H9 (cell line): ENCODE results near the gene KIF26A. TPM values are rescaled to one million over a fixed set of nuclear protein-coding genes. Genes with fewer than 3 reads are reported as not detected.

ENCODE experiments used
- DNase-seq: peaks from one replicate; pipeline ENCODE4 v3.0.0-alpha.2; 2017
- H2AFZ ChIP-seq: one replicate; pipeline ENCODE4 v1.6.1; 2013; ENCODE audit warnings: mild to moderate bottlenecking, low read length, control low read depth, moderate library complexity
- H2AK5ac ChIP-seq: 2 replicates; pipeline ENCODE4 v1.6.1; 2013; ENCODE audit warnings: low read length, control low read depth, mixed read lengths; ENCODE audit not compliant: insufficient read length
- H2BK120ac ChIP-seq: one replicate; pipeline ENCODE4 v1.6.1; 2013; ENCODE audit warnings: low read depth, mild to moderate bottlenecking, low read length, control low read depth, inconsistent platforms; ENCODE audit not compliant: poor library complexity, severe bottlenecking
- H2BK12ac ChIP-seq: 2 replicates; pipeline ENCODE4 v1.6.1; 2013; ENCODE audit warnings: low read length, control low read depth, mixed read lengths, low read depth; ENCODE audit not compliant: insufficient read length
- H2BK15ac ChIP-seq: 2 replicates; pipeline ENCODE4 v1.6.1; 2013; ENCODE audit warnings: low read depth, low read length, control low read depth
- H2BK20ac ChIP-seq: one replicate; pipeline ENCODE4 v1.6.1; 2013; ENCODE audit warnings: low read depth, mild to moderate bottlenecking, low read length, control low read depth, inconsistent platforms; ENCODE audit not compliant: poor library complexity, severe bottlenecking
- H2BK5ac ChIP-seq: 2 replicates; pipeline ENCODE4 v1.6.1; 2013; ENCODE audit warnings: low read length, control low read depth, mixed read lengths; ENCODE audit not compliant: insufficient read length
- H3K14ac ChIP-seq: 2 replicates; pipeline ENCODE4 v1.6.1; 2013; ENCODE audit warnings: low read length, control low read depth; ENCODE audit not compliant: insufficient read depth
- H3K18ac ChIP-seq: 2 replicates; pipeline ENCODE4 v1.6.1; 2013; ENCODE audit warnings: low read depth, mild to moderate bottlenecking, mixed read lengths, low read length, control low read depth; ENCODE audit not compliant: insufficient read length
- H3K23ac ChIP-seq: 2 replicates; pipeline ENCODE4 v1.6.1; 2013; ENCODE audit warnings: low read length, control low read depth, mixed read lengths, low read depth; ENCODE audit not compliant: insufficient read length
- H3K23me2 ChIP-seq: 2 replicates; pipeline ENCODE4 v1.6.1; 2013; ENCODE audit warnings: low read depth, mild to moderate bottlenecking, mixed read lengths, low read length, control low read depth; ENCODE audit not compliant: insufficient read length, poor library complexity, severe bottlenecking
- H3K27ac ChIP-seq: 2 replicates; pipeline ENCODE4 v1.5.1; 2013; ENCODE audit warnings: low read length, control low read depth, mixed read lengths, low read depth; ENCODE audit not compliant: insufficient read length
- H3K27me3 ChIP-seq: 2 replicates; pipeline ENCODE4 v1.6.1; 2013; ENCODE audit warnings: low read length, control low read depth, inconsistent platforms; ENCODE audit not compliant: insufficient read depth
- H3K4ac ChIP-seq: 2 replicates; pipeline ENCODE4 v1.6.1; 2013; ENCODE audit warnings: low read depth, mild to moderate bottlenecking, control low read depth, inconsistent platforms, low read length, moderate library complexity
- H3K4me1 ChIP-seq: 2 replicates; pipeline ENCODE4 v1.6.1; 2013; ENCODE audit warnings: low read length, control low read depth, inconsistent platforms; ENCODE audit not compliant: insufficient read depth
- H3K4me2 ChIP-seq: 2 replicates; pipeline ENCODE4 v1.6.1; 2013; ENCODE audit warnings: low read length, control low read depth, mixed read lengths; ENCODE audit not compliant: insufficient read length, insufficient read depth
- H3K56ac ChIP-seq: 2 replicates; pipeline ENCODE4 v1.6.1; 2013; ENCODE audit warnings: low read depth, mild to moderate bottlenecking, mixed read lengths, low read length, control low read depth; ENCODE audit not compliant: insufficient read length
- H3K79me1 ChIP-seq: 2 replicates; pipeline ENCODE4 v1.6.1; 2013; ENCODE audit warnings: low read depth, mild to moderate bottlenecking, moderate library complexity, low read length, control low read depth, inconsistent platforms; ENCODE audit not compliant: insufficient read depth, poor library complexity, severe bottlenecking
- H3K79me2 ChIP-seq: 2 replicates; pipeline ENCODE4 v1.6.1; 2013; ENCODE audit warnings: low read length, control low read depth, inconsistent platforms; ENCODE audit not compliant: insufficient read depth
- H3K9ac ChIP-seq: 2 replicates; pipeline ENCODE4 v1.6.1; 2013; ENCODE audit warnings: low read length, control low read depth, mixed read lengths; ENCODE audit not compliant: insufficient read length; ENCODE audit errors: extremely low read depth
- H3K9me3 ChIP-seq: one replicate; pipeline ENCODE4 v1.6.1; 2013; ENCODE audit warnings: low read depth, low read length, inconsistent platforms; ENCODE audit not compliant: control insufficient read depth
- H3T11ph ChIP-seq: one replicate; pipeline ENCODE4 v1.6.1; 2013; ENCODE audit warnings: mild to moderate bottlenecking, low read length, control low read depth, inconsistent platforms
- H4K20me1 ChIP-seq: one replicate; pipeline ENCODE4 v1.6.1; 2013; ENCODE audit not compliant: control insufficient read depth, insufficient read length, insufficient read depth
- H4K5ac ChIP-seq: 2 replicates; pipeline ENCODE4 v1.6.1; 2013; ENCODE audit warnings: low read depth, mild to moderate bottlenecking, mixed read lengths, low read length, control low read depth; ENCODE audit not compliant: insufficient read length
- H4K8ac ChIP-seq: replicated peaks from 2 replicates; pipeline ENCODE4 v1.6.1; 2013; ENCODE audit warnings: low read length, control low read depth, mixed read lengths, low read depth; ENCODE audit not compliant: insufficient read length
- H4K91ac ChIP-seq: 2 replicates; pipeline ENCODE4 v1.6.1; 2013; ENCODE audit warnings: low read depth, mild to moderate bottlenecking, moderate library complexity, mixed read lengths, low read length, control low read depth; ENCODE audit not compliant: insufficient read length
- H3K27ac Mint-ChIP-seq, 3 experiments: 2 replicates in 2 of 3; 3 replicates in 1 of 3; pipeline ENCODE4 v1.8.0; 2020 to 2021; ENCODE audit warnings: mixed read lengths in 3 of 3, mild to moderate bottlenecking in 1 of 3, moderate library complexity in 1 of 3
- H3K27me3 Mint-ChIP-seq: 2 replicates; pipeline ENCODE4 v1.8.0; 2021; ENCODE audit warnings: low read depth, mild to moderate bottlenecking, moderate library complexity, mixed read lengths
- H3K36me3 Mint-ChIP-seq, 3 experiments: 2 replicates in 2 of 3; 3 replicates in 1 of 3; pipeline ENCODE4 v1.8.0; 2020 to 2021; ENCODE audit warnings: low read depth in 3 of 3, mixed read lengths in 3 of 3; ENCODE audit not compliant: insufficient read depth in 1 of 3
- H3K4me1 Mint-ChIP-seq, 2 experiments: 2 replicates each; pipeline ENCODE4 v1.8.0; 2020; ENCODE audit warnings: mixed read lengths in 2 of 2
- H3K4me3 Mint-ChIP-seq, 2 experiments: 2 replicates in 1 of 2; 3 replicates in 1 of 2; pipeline ENCODE4 v1.8.0; 2020 to 2021; ENCODE audit warnings: mild to moderate bottlenecking in 2 of 2, mixed read lengths in 2 of 2, moderate library complexity in 1 of 2
- H3K9me3 Mint-ChIP-seq, 2 experiments: 2 replicates in 1 of 2; 3 replicates in 1 of 2; pipeline ENCODE4 v1.8.0; 2020; ENCODE audit warnings: mild to moderate bottlenecking in 2 of 2, mixed read lengths in 2 of 2, moderate library complexity in 1 of 2
- WGBS: extraction: QIAGEN DNeasy Blood & Tissue Kit; methylation state at CpG from one replicate; pipeline ENCODE4 v1.1.7; 2013; ENCODE audit warnings: missing lambda C conversion rate, low lambda C conversion rate, mixed read lengths; ENCODE audit not compliant: insufficient read length; ENCODE audit errors: extremely low coverage; 5-methylcytosine and 5-hydroxymethylcytosine counted together
- total RNA-seq: library from RNA; stranded (reverse); gene quantifications from 2 replicates; pipeline ENCODE4 v1.2.1, GENCODE V29; 2021
- TF ChIP-seq, protein P1 (sequence below): fragments of 200-600 bp; sonication (generic); conservative IDR thresholded peaks from 3 replicates; pipeline ENCODE4 v1.8.0; 2021; ENCODE audit warnings: antibody characterized with exemption, mild to moderate bottlenecking

KIF26A gene
- total RNA-seq, 1 experiment from 2014 or later, result 44.2 TPM

DNA sequence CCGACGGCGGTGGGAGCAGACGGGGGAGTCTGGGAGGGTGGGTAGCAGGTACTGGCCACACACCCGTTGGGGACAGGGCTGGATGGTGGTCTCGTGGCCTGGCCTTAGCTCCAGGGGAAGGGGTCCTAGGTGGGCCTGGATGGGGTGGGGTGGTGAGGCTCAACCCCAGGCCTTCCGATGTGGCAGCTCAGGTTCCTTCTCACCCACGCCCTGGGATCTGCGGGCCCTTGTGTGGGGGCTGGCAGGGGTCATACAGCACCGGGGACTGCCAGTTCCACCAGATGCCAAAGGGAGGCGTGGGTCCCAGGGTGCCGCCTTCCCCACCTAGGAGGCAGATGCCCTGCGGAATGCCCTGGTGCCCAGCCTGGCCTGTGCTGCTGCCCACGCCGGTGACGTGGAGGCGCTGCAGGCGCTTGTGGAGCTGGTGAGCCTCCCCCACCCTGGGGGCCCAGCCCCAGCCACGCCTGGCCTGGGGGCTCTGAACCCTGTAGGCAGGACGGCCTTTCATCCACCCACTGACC is 31.9 kb upstream of the KIF26A start:
- Histone ChIP-seq H4K8ac (no peak overlapping the region), H3K79me1 (no peaks in the 10 kb centered on the region), H2BK15ac (no peak overlapping the region), H3K4ac (no peak overlapping the region), H2BK120ac (no peak overlapping the region), H3K18ac (no peak overlapping the region), H4K5ac (no peak overlapping the region), H3K9me3 (no peaks in the 10 kb centered on the region), H2AFZ (no peak overlapping the region), H4K20me1 (no peaks in the 10 kb centered on the region), H2BK20ac (no peak overlapping the region), H3T11ph (no peak overlapping the region), H3K9ac (no peak overlapping the region), H2BK5ac (no peak overlapping the region), H3K27ac (no peak overlapping the region), H3K56ac (no peak overlapping the region), H3K23ac (no peak overlapping the region), H3K4me2 (no peak overlapping the region), H3K79me2 (no peaks in the 10 kb centered on the region), H3K4me1 (no peaks in the 10 kb centered on the region; the same call in 1 of the 2 replicates), H3K14ac (no peak overlapping the region; the same call in 1 of the 2 replicates), H3K23me2 (no peaks in the 10 kb centered on the region), H2BK12ac (no peak overlapping the region), H4K91ac (no peak overlapping the region), H2AK5ac (no peak overlapping the region), H3K27me3 (no peaks in the 10 kb centered on the region)
- WGBS, result no CpG with 5 or more reads among the region's 20 CpGs
- H3K27me3 Mint-ChIP-seq, result no peaks in the 10 kb centered on the region
- H3K9me3 Mint-ChIP-seq, result no peaks in the 10 kb centered on the region; a peak in 1 of 5 replicates
- no peak overlapping the region for H3K27ac Mint-ChIP-seq
- H3K4me3 Mint-ChIP-seq, result no peak overlapping the region
- H3K36me3 Mint-ChIP-seq, result no peaks in the 10 kb centered on the region
- H3K4me1 Mint-ChIP-seq, result peaks cover 2 to 14% of the 10 kb centered on the region in 2 experiments; a peak in 3 of 4 replicates
- TF ChIP-seq, protein P1, sequence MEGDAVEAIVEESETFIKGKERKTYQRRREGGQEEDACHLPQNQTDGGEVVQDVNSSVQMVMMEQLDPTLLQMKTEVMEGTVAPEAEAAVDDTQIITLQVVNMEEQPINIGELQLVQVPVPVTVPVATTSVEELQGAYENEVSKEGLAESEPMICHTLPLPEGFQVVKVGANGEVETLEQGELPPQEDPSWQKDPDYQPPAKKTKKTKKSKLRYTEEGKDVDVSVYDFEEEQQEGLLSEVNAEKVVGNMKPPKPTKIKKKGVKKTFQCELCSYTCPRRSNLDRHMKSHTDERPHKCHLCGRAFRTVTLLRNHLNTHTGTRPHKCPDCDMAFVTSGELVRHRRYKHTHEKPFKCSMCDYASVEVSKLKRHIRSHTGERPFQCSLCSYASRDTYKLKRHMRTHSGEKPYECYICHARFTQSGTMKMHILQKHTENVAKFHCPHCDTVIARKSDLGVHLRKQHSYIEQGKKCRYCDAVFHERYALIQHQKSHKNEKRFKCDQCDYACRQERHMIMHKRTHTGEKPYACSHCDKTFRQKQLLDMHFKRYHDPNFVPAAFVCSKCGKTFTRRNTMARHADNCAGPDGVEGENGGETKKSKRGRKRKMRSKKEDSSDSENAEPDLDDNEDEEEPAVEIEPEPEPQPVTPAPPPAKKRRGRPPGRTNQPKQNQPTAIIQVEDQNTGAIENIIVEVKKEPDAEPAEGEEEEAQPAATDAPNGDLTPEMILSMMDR, result no peak
- DNase-seq, result peak; percentile 21
